ENCODE measurements around the gene WWOX.
"Not testable (repeated sequence)": the region's sequence is repeated elsewhere in the genome, so short reads cannot be mapped to it uniquely, and the experiment has no call there.

WWOX gene

DNA sequence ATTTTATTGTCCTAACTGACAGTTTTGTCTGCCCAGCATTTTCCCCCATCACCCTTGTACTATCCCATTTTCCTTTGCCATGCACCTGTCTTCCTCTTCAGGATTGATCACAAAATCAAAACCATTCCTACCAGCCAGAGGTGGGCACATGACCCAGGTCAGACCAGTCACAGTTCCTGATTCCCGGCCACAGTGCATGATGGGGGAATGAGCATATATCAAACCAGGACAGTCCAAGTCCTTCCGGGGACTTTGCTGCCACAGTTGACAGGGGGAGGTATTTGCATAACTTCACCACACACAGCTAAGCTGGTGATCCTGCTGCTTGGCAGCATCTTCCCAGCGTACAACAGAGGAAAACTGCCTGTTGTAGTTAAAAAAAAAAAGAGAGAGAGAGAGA is 493.9 kb downstream of the WWOX start:
- DNase-seq: no peak

DNA sequence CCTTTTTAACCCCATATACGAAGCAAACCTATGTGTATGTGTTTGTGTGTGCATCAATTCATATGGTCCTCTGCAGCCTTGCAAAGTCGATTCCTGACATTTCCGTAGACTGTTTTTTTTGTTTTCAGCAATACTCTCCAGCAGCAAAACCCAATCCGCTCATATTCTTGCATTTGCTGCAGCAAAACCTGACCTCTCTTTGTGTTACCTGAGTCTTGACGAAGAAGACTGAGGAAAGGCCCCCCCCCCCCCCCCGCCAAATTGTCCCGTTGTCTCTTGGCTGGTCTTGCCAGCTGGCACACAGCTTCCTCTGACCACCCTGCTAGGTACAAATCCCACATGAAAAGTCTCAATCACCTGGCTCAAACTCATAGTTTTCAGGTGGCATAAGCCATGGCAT is 494.7 kb downstream of the WWOX start:
- no peak for DNase-seq

DNA sequence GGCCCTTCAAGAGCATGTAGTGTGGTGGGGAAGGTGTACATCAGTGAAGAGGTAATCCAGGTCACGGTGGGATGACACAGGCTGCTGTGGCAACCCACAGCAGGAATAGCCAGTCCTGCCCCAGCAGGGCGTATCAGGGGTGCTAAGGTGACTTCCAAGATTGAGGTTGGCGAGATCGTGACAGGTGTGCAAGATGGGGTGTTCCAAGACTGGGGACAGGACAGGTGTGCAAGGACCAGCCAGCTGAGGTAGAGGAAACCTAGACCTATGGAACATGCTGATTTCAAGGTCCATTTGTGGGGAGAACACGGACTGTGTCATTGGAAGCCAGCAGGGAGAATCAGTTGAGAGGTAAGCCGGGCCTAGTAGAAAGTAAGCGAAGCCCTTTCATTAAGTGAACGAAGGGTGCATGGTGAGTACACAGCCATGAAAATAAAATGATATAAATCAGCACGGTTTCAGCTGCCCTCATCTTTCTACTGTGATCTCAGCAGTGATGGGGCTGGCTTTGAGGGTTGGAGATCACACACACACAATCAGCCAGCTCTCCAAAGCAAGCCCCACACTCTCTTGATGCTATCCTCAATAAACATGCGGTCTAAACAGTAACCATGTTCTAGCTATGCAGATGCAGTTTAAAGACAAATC is 497.0 kb downstream of the WWOX start:
- DNase-seq: no peak

DNA sequence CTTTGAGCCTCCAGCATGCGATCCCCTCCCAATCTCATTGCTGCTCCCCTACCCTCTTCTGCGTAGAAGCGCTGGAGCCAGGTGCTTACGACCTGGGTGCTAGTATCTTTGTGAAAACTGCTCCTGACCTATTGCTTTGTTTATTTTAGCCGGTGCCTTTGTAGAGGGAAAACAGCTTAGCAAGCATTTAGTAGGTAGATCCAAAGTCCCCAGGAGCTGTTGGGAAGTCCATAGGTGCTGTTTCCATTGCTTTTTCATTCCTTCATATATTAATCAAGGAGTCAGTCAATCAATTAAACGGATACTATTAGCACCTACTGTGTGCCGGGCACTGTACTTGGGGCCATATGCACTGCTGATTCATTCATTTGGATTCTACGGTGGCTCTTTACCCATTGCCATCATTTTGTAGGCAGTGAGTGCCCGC is 497.6 kb downstream of the WWOX start:
- no peak for DNase-seq

DNA sequence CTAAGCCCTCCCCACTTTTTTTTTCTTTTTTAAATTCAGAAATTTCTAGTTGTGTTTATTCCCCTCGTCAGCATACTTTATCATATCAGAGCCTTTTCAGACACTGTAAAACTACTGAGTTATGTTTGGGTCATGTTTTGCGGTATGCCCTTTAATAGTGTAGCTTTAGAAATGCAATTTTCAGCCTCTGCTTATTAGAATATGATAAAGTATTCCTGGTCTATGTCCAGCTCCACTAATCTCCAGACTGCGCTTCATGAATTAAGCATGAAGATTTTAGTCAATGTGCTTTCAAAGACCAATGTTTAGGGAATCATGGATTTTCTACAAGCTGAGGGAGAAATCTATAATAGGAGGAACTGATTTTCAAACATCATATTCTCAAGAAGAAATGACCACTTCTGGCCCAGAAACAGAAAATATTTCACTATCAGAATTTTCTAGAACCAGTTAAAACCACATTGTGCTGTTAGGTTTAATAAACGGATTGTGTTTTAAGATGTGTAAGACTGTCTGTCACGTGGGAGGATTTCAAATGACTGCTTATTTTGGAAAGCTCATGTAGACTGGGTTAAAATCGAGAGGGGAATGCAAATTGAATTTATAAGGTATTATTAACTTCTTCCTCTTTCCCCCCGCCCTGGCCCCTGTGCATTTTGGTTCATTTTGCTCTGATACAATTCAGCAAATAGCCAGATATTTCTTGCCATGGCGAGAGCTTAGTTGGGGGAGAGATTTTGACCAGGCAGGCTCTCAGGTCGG is 498.5 kb downstream of the WWOX start:
- no peak for DNase-seq

DNA sequence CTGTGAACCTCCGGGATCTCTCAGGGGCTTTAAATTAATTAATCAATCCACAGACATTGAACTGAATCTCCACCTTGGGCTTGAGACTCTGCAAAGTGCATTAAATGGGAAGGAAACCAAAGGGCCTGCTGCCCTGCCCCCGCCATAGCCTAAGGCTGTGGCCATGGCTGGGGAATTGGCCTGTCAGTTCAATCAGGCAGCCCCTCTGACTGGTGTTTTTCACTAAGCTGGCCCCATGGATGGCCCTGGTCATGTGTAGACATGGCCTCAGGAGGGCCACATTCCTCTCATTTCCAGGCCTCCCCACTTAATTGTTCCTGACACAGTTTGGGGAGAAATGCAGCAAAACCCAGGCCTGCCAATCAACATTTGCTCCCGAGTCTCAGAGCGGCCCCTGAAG is 499.8 kb downstream of the WWOX start:
- no peak for DNase-seq

DNA sequence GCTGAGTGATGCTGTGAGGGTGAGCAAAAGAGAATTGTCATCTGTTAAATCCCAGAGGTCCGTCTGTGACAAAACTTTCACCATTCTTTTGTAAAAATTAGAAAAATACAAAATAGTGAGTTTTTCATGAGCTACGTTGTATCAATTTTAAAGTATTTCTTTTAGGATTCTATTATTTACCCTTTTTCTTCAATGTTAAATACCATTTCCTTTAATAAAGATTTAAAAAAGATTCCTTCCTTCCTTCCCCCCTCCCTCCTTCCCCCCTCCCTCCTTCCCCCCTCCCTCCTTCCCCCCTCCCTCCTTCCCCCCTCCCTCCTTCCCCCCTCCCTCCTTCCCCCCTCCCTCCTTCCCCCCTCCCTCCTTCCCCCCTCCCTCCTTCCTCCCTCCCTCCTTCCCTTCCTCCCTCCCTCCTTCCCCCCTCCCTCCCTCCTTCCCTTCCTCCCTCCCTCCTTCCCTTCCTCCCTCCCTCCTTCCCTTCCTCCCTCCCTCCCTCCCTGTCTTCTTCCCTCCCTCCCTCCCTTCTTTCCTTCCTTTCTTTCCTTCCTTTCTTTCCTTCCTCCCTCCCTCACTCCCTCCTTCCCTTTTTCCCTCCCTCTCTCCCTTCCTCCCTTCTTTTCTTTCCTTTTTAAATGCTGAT is 505.1 kb downstream of the WWOX start:
- DNase-seq: not testable (repeated sequence)

DNA sequence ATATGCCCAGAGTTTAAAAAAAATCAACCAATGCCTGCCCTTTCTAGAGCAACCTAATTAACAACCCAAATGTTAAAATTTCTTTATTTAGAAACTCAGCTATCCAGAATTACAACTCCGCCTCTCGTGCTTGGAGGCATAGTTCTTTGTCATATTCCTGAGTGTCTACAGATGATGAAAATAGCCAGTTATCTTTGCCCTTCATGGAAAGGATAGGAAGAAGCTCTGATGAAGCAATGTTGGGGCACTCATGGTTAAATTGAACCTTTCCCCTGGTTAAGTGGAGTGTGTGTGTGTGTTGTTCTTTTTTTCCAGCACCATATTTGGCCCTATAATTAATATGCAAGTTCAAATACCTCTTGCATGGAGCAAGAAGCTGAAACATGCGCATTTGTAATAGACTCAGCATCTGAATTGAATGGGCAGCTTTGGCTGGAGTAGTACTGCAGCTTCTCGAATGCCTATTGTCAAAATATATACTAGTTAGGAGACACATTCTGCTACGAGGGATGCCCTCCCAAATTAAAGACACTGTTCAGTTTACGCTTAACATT is 506.2 kb downstream of the WWOX start:
- no peak for DNase-seq

DNA sequence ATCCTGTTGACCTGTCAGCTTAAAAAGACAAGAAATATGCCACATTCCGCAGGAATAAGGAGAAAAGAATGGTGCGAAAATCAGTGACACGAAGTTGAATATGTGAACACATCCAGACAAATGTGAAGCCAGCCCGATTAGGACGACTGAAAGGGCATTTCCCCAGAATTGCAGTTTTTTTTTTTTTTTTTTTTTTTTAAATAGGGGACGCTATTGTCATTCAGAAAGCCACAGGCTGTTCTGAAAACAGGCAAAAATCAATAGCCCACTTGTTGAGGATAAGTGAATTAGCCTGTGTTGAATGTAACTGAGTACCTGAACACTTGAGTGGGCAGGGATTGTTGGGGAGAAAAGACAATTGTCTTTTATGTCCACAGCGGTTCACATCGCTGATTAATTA is 507.1 kb downstream of the WWOX start:
- no peak for DNase-seq

DNA sequence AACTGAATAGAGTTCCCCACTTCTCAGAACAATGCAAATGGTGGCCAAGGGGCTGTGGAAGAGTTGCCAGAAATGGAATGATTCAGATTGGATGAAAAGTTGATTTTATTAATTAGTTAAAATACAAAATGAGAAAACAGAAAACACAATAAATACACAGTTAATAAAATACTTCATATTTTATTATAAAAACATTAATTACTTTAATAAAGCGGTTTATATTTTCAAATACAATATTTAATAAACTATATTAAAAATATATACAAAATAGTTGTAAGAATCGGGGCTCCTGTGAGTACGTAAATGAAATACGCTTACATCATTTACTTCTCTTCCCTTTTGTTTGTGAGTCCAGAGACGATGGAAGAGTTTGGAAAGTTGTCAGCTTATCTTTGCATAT is 507.6 kb downstream of the WWOX start:
- DNase-seq: no peak

DNA sequence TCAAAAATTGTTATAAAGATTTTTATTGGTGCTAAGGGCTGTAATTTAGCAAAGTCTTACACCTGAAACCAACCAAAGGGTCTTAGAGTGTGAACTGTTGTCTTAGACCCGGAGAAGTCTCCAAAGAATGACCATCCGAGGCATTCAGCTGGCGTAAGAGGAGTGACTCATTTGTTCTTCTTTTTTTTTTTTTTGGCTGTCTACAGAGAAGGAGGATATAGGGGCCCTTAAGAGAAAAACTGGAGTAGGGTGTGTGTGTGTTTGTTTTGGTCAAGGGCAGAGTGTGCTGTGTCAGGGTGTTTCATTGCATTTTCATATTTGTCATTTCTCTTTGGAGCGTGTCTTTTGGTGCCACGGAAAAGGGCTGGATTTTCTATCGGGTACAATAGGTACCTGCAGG is 508.0 kb downstream of the WWOX start:
- no peak for DNase-seq

DNA sequence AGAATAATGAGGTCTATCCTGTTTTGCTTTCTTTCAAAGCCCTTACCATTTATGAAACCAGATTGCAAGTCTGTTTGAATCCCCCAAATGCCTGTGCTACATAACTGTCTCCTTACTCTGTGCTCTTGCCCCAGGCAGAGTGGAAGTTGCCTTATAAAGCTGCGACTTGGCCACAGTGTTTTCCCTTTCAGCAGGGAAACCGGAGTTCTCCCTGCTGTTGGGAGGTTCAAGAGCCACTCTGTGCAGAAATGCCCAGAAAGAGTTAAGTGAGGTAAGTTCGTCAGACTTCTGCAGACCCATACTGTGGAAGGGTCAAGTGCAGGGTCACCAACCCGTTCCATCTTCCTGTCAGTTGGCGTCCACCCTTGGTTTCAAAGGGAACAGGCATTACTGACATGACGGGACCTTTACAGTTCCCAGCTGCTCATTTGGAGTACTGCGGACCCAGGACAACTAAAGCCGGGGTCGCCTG is 508.9 kb downstream of the WWOX start:
- DNase-seq: no peak

DNA sequence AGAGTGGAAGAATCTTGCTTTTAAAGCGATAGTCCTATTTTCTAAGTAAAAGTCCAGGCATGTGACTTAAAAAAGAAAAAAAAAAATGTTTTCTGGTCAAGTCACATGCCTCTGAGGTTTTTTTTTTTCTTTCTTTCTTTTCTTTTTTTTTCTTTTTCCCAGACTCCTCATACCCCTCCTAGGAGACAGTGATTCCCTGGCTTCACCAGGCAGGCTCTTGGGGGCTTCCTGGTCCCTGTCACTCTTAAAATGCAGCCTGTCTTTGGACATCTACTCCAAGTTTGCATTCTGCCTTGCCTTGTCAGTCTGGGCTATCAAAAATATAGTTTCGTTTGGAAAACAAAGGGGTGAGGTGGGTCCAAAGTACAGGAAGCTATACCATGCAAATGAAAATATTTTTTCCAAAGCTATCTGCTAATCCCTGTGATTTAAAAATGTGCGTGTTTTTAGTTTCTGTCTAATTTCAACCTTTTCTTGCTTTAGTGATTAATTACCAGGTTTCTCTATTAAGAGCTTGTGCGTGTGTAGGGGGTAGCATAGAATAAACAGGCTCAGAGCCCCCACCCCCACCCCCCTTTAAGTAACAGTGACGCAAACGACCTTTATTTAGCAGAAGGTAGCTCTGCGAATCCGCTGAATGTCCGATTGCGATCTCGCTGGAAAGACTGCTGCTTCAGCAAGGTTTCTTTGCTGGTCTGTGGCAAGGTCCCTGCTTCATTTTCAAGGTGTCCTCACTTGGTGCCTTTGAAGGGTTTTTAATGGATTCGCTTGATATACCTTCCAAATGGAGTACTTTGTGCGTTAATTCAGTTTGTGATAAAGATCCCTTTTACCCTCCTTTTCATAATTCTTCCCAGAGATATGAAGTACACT is 510.2 kb downstream of the WWOX start:
- DNase-seq: no peak

DNA sequence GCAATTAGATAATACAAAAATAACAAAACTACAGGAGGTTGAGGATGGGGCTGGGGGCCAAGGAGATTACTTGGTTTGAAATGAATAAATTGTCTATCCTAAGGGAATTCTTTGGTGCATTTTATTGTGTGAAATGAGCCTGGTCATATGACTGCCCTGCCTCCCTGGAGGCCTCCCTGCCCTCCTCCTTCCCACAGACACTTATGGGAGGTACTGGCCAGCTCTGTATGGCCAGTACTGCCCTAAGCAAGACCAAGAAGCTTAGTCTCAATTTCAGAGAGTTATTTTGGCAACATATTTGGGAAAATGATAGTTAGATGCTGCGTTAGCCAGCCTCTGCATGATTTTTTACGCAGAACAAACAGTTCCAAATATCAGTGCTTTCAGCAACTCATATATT is 511.9 kb downstream of the WWOX start:
- no peak for DNase-seq

DNA sequence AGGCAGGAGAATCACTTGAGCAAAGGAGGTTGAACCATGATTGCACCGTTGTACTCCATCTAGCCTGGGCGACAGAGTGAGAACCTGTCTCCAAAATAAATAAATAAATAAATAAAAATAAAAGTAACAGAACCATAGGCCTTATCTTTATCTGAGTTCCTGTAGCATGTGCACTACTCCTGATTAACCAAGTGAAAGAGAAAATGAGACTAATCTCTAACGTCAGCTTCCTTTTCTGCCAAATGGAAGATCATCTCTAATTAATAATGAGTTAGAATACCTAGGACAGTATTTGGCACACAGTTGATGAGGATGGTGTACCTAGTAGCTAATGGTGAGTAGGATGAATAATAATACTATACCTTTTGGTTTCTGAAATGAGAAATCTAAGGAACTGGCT is 520.4 kb downstream of the WWOX start:
- no peak for DNase-seq

DNA sequence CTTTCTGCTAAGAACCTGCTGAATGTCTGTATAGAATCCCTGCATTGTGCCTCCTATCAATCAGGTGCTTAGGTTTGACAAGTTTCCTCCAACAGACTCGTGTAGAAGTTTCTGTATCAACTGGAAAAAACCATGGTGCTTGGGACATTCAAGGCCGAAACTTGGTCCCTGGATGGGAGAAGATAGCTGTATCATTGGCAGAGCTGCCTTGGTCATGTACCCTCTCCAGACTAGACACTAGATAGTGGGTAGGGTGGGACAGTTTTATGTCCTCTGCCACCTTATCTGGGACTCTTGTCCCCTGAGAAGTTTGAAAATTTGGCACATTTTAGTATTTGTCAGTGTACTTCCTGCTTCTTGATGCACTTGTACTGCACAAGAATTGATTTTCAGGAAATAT is 520.8 kb downstream of the WWOX start:
- no peak for DNase-seq

DNA sequence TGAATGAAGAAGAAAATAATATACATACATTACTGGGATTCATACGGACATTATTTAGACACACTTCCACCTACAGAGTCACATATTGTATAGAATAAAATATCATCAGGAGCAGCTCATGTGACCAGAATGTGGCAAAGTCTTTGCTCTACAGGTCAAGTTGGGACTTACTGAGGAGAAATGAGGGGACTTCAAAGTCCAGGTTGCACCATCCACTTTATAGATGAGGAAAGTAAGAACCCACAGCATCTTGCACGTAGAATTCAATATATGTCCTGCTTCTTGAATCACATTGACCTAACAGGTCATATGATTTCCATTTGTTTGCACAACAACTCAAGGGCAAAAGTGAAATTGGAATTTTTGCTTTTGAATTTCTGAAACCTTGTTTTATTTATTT is 524.3 kb downstream of the WWOX start:
- no peak for DNase-seq

DNA sequence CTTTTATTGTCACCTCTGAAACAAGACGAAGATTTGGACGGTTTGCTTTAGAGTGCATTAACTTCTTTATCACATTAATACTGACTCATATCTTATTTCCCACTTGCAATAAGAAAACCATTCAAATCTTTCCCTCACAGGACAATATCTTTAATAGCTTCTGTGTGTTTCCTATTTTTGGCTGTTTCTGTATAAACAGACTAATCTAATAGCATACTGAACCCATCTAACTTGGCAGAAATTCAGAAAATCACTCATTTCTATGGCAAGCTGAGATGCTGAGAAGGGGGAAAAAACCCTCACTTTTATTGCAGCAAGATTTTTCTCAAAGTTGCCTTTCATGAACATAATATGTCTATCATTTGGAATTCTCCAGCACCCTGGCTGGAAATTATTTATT is 524.9 kb downstream of the WWOX start:
- DNase-seq: no peak

DNA sequence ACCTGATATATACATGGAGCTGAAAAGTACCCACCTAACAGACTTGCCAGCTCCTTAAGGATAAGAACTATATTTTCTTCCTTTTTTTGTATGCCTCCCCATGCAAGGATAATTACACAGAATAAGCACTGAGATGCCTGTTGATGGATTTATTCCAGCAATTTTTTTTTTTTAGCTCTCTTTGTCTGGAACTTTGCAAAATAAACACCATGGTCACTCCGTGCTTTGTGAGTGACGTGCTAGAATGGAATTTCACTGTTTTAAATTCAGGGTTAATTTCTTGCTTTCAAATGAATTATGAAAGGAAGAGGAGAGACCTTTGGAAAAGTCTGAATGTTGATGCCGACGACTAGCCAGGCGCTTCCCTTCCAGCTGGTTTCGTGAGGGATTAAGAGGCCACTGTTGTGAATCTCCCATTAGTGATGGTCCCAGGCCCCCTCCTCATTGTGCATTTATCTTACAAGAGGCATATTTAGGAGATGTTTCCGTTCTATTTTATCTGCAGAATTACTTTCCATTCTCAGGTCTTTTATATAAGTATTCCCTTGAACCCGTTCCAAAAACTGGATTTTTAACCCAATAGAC is 529.1 kb downstream of the WWOX start:
- DNase-seq: no peak

DNA sequence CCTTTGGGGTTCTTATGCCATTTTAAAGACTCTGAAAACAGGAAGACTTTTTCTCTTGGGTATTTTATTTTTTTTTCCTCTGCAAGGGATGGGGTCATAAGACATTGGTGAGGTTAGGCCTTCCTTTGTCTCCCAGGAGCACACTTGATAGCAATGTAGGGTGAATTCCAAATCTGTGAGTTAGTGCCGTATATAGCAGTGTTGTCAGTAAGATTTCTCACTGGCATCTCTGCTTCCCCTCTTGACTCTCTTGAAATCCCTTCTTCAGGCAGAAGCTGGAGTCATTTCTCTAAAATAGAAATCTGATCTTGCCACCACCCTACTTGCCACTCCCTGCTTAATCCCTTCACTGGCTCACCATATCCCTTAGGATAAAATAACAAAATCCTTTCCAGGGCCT is 529.7 kb downstream of the WWOX start:
- no peak for DNase-seq

DNA sequence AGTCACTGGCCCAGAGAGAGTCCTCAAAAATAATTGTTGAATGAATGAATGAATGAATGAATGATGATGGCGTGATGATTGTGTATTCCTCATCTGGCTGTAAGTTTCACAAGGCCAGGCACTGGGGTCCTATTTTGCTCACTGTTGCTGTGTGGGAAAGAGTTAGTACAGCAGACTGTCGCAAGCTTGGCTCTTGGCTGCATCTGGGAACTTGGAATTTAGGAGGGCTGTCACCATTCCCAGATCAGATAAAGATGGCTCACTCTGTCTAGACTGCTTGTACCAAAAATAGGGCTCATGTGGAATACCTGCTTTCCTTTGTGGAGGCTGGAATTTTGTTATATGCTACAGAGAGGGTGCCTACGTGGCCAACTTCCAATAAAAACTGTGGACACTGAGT is 530.6 kb downstream of the WWOX start:
- DNase-seq: no peak

DNA sequence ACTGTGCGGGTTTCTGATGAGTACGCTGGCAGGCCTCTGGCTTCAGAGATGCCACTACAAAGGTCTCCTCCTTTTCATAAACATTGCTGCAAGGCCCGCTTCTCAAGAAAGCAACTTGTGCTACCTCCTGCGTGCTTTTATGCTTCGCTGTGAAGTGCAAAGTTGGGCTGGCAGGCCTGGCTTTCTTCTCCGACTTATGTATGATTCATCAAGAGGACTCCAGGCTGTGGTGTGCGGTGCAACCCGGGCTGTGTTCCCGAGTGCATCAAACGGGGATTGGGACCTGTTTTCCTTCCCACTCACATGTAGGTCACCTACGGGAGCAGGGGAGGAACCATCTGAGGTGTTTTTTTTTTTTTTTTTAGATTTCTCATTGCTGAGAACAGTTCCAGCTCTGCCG is 534.1 kb downstream of the WWOX start:
- DNase-seq: no peak

DNA sequence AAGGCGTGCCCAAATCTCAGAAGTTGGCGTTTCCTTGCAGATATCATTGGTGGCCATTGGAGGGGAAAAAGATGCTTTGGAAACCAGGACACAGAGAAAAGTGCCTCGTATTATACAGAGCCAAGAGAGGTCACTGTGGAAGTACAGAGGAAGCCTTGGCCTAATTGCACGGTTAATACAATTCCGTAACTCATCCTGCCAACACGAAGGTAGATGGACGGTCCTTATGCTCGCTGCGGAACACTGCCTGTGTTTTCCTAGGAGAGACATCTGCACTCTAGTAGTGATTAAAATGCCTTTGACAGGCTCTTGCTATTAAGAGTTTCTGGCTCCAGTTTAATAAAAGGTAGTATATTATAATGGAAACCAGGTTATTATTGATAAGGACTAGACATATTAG is 536.4 kb downstream of the WWOX start:
- DNase-seq: no peak

Measured in CD4-positive, alpha-beta T cell treated with Interferon gamma for 1 hour (primary cell).